Measurements from ENCODE around the gene C17orf107. TPM values are rescaled to one million over a fixed set of nuclear protein-coding genes. Genes with fewer than 3 reads are reported as not detected.

Gene C17orf107
- total RNA-seq, 1 experiment from 2014 or later = 2.4 TPM

- BruUV-seq (replicated peaks) = no TSS peak
- CTCF ChIA-PET = no interaction called here
Measured at GRCh38 chr17:4948931-4949320, 49.6 kb downstream of the C17orf107 start.

DNA sequence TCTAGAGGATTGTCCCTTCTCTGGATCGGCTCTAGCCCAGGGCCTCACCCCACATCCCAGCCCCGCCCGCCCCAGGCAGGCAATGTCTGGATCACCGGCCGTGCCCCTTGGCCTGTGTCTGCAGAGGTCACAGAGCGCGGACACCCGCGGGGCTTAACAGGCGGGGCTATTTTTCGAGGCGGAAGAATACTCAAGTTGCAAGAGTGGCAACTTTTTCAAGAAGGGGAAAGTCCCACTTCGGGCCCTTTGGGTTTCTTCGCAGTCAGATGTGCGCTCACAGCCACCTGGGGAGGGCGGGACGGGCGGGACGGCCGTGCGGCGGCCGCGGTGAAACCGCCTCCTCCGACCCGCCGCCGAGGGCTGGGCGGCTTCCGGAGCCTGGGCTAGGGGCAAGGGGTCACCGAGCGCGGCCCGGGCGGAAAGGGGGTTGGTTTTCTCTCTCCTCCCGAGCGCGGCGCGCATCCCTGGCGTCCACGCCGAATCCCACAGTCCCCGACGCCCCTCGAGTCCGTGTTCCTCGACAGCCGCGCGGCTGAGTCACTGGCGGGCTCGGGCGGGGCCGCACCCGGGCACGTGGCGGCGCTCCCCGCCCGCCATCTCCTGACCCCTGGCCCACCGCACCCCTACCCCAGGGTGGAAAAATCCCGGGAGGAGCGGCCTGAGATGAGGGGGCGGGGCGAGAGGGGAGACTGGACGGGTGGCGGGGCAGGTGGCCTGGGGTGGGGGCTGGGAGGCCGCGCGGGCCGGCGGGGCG is 50.2 kb downstream of the C17orf107 start:
- ChIA-PET POLR2A (interaction anchor here (0.7 to 1.1 kb wide), 2 partner anchors 18 to 37 kb away, joined by 3 to 4 read pairs; partner anchors contain the start of gene SPAG7), CTCF (no interaction called here)
- Histone ChIP-seq H3K4me1 (ENCODE audit: control insufficient read depth, insufficient read depth, low read length) (peaks cover 29% of the 10 kb centered on the region), H3K9me3 (ENCODE audit: control insufficient read depth, insufficient read depth, low read depth, low read length) (no peaks in the 10 kb centered on the region), H3K36me3 (ENCODE audit: control insufficient read depth, insufficient read depth, low read length) (peaks cover 6% of the 10 kb centered on the region), H3K4me3 (ENCODE audit: low read depth in 2 of 2, low read length in 2 of 2) (peak overlapping the region; percentile 83 to 85), H3K27ac (ENCODE audit: low read length) (peak overlapping the region; percentile 93), H3K27me3 (ENCODE audit: control insufficient read depth, insufficient read depth, low read length) (no peaks in the 10 kb centered on the region)
- ATAC-seq (peak; percentile 52), DNase-seq (ENCODE audit: low read depth, low spot score) (no peak)
- TF ChIP-seq REST (IDR thresholded peaks at IDR 0.05; ENCODE audit: insufficient read depth in 1 of 2, low read depth in 2 of 2, low read length in 1 of 2) (no peak), TCF7L2 (IDR thresholded peaks at IDR 0.05; ENCODE audit: low read depth, low read length) (no peak), SIN3A (IDR thresholded peaks at IDR 0.05; ENCODE audit: borderline replicate concordance, insufficient read depth, low read depth, low read length) (no peak), POLR2AphosphoS5 (IDR thresholded peaks at IDR 0.05; ENCODE audit: low read depth, low read length) (peak; percentile 50; the same call in 1 of the 2 replicates)
- TF ChIP-seq, protein P1, sequence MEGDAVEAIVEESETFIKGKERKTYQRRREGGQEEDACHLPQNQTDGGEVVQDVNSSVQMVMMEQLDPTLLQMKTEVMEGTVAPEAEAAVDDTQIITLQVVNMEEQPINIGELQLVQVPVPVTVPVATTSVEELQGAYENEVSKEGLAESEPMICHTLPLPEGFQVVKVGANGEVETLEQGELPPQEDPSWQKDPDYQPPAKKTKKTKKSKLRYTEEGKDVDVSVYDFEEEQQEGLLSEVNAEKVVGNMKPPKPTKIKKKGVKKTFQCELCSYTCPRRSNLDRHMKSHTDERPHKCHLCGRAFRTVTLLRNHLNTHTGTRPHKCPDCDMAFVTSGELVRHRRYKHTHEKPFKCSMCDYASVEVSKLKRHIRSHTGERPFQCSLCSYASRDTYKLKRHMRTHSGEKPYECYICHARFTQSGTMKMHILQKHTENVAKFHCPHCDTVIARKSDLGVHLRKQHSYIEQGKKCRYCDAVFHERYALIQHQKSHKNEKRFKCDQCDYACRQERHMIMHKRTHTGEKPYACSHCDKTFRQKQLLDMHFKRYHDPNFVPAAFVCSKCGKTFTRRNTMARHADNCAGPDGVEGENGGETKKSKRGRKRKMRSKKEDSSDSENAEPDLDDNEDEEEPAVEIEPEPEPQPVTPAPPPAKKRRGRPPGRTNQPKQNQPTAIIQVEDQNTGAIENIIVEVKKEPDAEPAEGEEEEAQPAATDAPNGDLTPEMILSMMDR (IDR thresholded peaks at IDR 0.05) = no peak
- no TSS peak for BruUV-seq (replicated peaks)
- in situ Hi-C loops (cut with HindIII; ENCODE audit: low pct_unique_long_range_greater_than_20kb, low sequenced_read_pairs) = no loop called here
- intact Hi-C loops (cut with micrococcal nuclease; ENCODE audit: unreplicated experiment) = no loop called here

More at GRCh38 chr17:4948931-4949320, 49.6 kb downstream of the C17orf107 start:
- ATAC-seq (peak; percentile 67), DNase-seq (ENCODE audit: low read depth, low spot score) (no peak)
- Histone ChIP-seq H3K27ac (ENCODE audit: low read length) (peak overlapping the region; percentile 93), H3K9me3 (ENCODE audit: control insufficient read depth, insufficient read depth, low read depth, low read length) (no peaks in the 10 kb centered on the region), H3K27me3 (ENCODE audit: control insufficient read depth, insufficient read depth, low read length) (no peaks in the 10 kb centered on the region), H3K4me1 (ENCODE audit: control insufficient read depth, insufficient read depth, low read length) (peaks cover 35% of the 10 kb centered on the region), H3K4me3 (ENCODE audit: low read depth in 2 of 2, low read length in 2 of 2) (peak overlapping the region; percentile 83 to 85), H3K36me3 (ENCODE audit: control insufficient read depth, insufficient read depth, low read length) (peaks cover 6% of the 10 kb centered on the region)
- POLR2A ChIA-PET = interaction anchor here (0.7 to 1.1 kb wide), 2 partner anchors 18 to 38 kb away, joined by 3 to 4 read pairs; partner anchors contain the start of gene SPAG7
- in situ Hi-C loops (cut with HindIII; ENCODE audit: low pct_unique_long_range_greater_than_20kb, low sequenced_read_pairs) = no loop called here
- TF ChIP-seq POLR2AphosphoS5 (IDR thresholded peaks at IDR 0.05; ENCODE audit: low read depth, low read length) (peak; percentile 30; the same call in 1 of the 2 replicates), TCF7L2 (IDR thresholded peaks at IDR 0.05; ENCODE audit: low read depth, low read length) (no peak)
- intact Hi-C loops (cut with micrococcal nuclease; ENCODE audit: unreplicated experiment) = no loop called here
